WTC11 (cell line): ENCODE results near the gene CADM4.

Source experiments
- CBFB ChIP-seq: sonication (generic); formaldehyde crosslinking; IDR thresholded peaks from 2 replicates; pipeline ENCODE4 v1.8.1; 2022; ENCODE audit warnings: mild to moderate bottlenecking, low read depth, missing genetic modification reagents
- CTCF ChIP-seq: fragments of 200-600 bp; IDR thresholded peaks from 2 replicates; pipeline ENCODE4 v1.8.0; 2022; ENCODE audit warnings: antibody characterized with exemption
- NR2C2 ChIP-seq: sonication (generic); formaldehyde crosslinking; IDR thresholded peaks from 2 replicates; pipeline ENCODE4 v1.8.0; 2022; ENCODE audit warnings: mild to moderate bottlenecking, missing genetic modification reagents
- TF ChIP-seq, protein P1 (sequence below): sonication (generic); formaldehyde crosslinking; IDR thresholded peaks from 2 replicates; pipeline ENCODE4 v1.8.0; 2023; ENCODE audit warnings: missing genetic modification reagents, mild to moderate bottlenecking, borderline replicate concordance
- TF ChIP-seq, protein P2 (sequence below): sonication (generic); formaldehyde crosslinking; IDR thresholded peaks from 2 replicates; pipeline ENCODE4 v1.8.1; 2023; ENCODE audit warnings: mild to moderate bottlenecking, moderate library complexity, missing genetic modification reagents

GRCh38 chr19:43668406-43669109, 28.9 kb upstream of the CADM4 start:
- TF ChIP-seq, protein P1, sequence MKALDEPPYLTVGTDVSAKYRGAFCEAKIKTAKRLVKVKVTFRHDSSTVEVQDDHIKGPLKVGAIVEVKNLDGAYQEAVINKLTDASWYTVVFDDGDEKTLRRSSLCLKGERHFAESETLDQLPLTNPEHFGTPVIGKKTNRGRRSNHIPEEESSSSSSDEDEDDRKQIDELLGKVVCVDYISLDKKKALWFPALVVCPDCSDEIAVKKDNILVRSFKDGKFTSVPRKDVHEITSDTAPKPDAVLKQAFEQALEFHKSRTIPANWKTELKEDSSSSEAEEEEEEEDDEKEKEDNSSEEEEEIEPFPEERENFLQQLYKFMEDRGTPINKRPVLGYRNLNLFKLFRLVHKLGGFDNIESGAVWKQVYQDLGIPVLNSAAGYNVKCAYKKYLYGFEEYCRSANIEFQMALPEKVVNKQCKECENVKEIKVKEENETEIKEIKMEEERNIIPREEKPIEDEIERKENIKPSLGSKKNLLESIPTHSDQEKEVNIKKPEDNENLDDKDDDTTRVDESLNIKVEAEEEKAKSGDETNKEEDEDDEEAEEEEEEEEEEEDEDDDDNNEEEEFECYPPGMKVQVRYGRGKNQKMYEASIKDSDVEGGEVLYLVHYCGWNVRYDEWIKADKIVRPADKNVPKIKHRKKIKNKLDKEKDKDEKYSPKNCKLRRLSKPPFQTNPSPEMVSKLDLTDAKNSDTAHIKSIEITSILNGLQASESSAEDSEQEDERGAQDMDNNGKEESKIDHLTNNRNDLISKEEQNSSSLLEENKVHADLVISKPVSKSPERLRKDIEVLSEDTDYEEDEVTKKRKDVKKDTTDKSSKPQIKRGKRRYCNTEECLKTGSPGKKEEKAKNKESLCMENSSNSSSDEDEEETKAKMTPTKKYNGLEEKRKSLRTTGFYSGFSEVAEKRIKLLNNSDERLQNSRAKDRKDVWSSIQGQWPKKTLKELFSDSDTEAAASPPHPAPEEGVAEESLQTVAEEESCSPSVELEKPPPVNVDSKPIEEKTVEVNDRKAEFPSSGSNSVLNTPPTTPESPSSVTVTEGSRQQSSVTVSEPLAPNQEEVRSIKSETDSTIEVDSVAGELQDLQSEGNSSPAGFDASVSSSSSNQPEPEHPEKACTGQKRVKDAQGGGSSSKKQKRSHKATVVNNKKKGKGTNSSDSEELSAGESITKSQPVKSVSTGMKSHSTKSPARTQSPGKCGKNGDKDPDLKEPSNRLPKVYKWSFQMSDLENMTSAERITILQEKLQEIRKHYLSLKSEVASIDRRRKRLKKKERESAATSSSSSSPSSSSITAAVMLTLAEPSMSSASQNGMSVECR (CRISPR knock-in tag) = no peak
- no peak for TF ChIP-seq CBFB
- TF ChIP-seq CTCF = no peak
- TF ChIP-seq NR2C2 (CRISPR knock-in tag) = no peak
- TF ChIP-seq, protein P2, sequence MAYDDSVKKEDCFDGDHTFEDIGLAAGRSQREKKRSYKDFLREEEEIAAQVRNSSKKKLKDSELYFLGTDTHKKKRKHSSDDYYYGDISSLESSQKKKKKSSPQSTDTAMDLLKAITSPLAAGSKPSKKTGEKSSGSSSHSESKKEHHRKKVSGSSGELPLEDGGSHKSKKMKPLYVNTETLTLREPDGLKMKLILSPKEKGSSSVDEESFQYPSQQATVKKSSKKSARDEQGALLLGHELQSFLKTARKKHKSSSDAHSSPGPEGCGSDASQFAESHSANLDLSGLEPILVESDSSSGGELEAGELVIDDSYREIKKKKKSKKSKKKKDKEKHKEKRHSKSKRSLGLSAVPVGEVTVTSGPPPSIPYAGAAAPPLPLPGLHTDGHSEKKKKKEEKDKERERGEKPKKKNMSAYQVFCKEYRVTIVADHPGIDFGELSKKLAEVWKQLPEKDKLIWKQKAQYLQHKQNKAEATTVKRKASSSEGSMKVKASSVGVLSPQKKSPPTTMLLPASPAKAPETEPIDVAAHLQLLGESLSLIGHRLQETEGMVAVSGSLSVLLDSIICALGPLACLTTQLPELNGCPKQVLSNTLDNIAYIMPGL (CRISPR knock-in tag) = no peak
